HG03565 (cell line): ENCODE data around the gene CACNA1F.

Experiments used
- ATAC-seq: cut with Tn5 transposase; IDR thresholded peaks from one replicate; pipeline ENCODE4 v1.9.1; 2021; ENCODE audit warnings: mild to moderate bottlenecking, moderate library complexity; ENCODE audit not compliant: unreplicated experiment

Gene CACNA1F

DNA sequence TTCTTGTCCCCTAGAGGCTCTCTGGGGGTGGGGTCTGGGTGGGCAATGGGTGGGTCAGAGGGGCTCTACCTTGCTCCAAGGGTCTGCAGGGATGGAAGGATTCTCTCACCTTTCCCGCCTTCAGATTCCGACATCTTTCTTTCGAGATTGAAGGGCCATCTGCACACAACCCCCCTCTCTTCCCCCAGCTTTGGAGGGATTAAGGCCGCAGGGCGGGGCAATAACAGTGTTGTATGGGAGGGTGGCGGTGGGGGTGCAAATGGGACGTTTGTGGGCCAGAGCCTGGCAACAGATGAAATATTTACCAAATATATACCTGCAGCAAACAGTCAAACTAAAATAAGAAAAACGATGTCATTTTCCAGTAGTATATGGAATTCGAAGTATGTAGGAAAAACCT, at the start of gene CACNA1F:
CACNA1F (minus strand) TSS at position 165 of the 400 bp plus-strand sequence; CDS start at position 134, 31 bp downstream.
- no peak for ATAC-seq

DNA sequence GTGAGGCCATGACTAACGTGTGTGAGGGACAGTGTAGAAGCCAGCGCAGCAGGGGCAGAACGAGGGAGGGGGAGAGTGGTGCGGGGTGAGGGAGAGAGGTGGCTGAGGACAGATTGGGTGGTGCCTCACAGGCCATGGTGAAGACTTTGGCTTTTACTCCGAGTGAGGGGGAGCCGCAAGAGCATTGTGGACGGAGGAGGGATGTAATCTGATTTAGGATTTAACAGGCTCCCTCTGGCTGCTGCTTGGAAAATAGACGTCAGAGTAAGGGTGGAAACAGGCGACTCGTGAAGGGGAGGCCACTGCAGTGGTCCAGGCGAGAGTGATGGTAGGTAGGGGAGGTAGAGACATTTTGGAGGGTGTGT, 49.5 kb upstream of the CACNA1F start:
- no peak for ATAC-seq

DNA sequence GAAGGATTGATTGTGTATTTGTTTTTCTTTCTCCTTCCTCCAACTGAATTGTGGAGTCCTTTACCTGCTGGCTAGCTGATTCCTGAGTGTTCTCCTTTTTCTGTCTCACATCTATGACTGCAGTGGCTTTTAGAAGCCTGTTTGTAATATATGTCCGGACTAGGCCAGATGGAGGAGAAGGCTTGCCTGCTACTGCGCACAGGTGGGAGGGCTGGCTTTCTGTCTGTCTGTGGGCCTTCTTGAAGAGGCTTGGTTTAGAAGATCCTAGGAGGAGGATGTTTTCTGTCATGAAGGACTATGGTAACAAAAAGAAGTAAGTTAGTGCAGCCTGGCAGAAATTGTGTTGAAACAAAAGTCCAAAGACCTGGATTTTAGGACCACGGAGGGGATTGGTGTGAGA, 44.9 kb upstream of the CACNA1F start:
- no peak for ATAC-seq

DNA sequence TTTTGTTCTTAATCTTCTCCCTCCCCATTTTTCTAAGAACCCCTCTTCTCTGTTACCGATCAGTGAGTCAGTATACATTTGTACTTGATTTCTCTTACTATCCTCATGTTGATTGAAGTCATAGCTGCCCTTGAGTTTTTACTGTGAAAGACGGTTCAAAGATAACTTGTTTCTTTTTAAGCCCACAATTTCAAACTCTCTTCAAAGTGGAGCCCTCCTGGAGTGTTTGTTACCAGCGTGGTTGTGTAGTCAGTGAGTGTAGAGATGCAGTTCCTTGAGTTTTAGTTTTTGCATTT, 44.3 kb upstream of the CACNA1F start:
- ATAC-seq: no peak

DNA sequence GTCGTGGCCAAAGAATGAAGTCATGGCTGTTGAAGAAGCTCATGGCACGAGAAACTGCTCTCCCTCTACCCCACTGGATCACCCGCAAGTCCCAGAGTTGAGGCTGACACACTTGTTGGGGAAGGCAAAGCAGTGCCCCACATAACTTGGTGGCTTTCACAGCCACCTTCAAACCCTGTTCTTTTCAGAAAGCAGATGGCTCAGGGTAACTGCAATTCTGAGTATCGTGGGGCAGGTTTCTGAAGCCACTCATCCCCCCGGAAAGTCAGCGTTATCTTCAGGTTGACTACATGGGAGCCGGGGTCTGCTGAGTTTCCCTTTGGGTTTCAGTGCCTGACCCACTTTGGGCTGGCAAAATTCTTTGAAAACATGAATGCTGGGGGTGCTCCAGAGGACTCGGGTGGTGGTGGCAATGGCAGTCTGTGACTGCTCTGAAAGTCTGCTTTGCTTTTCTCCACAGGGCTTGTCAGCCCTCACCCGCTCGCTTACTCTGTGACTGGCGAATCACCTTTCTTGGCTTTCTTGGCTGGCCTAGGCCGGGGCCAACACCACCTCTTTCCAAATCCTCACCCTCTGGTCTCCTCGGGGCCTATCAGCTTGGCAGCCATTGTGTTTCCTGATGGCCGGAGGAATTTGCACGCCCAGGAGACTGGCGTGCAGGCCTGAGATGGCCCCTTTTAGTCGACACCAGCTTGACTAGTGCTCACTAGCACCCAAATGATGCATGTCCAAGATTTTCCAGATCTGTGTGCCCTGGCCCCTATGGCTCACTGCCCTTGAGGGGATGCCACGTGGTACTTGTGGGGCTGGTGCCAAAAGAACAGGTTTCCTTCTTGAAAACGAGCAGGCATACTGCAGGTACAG, 43.8 kb upstream of the CACNA1F start:
- ATAC-seq: no peak

DNA sequence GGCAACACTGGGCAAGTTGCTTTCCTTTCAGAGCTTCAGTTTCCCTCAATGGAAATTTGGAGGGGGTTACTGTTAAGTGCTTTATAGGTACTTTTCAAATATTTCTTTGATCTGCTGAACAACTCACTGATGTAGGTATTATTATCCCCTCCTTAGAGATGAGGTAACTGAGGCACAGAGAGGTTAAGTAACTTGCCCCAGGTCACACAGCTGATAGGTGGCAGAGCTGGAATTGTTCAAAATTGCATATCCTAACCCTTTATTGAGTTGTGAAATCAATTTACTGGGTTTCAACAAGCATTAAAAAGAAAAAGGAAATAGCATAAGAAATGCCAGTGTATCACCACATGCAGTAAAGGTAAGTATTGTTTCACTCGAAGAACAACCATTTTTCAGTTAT, 43.1 kb upstream of the CACNA1F start:
- no peak for ATAC-seq

DNA sequence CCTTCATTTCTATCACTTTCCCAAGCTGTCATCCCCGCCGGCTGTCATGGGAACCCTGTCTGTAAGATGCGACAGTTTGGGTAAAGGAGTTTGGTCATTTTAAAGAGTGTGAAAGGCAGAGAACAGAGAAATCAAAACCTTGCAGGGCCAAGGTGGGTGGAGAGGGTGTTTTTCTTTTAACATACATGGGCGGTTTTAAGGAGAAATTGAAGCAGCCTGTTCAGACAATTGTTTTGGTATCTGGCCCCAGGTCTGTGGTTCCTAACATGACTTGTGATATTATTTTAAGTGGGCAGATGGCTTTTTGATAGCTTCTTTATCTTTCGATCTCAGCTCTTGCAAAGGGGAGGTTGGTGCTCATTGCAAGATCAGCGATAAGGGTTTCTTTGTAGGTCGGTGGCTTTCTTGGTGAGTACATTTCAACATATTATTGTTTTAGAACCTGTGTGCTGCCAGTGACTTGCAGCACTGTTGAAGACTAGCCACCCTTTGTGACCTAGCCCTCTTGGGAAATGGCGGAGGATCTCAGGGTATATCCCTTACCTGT, 40.1 kb upstream of the CACNA1F start:
- ATAC-seq: no peak

DNA sequence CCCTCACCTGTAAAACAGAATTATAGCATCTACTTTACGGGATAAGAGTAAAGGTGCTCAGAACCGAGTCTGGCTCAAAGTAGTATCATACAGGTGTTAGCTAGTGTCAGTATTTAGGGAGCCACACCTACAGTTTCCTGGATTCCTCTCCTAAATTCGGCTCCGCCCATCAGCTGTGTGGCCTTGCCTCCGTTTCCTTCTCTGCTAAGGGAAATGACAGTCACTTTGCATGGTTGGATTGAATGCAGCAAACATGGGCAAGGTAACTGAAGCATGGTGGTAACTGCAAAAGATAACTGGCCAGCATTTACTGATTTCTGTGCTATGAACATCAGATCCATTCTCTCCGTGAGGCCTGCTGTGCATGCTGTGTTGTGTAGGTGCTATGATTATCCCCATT, 39.3 kb upstream of the CACNA1F start:
- no peak for ATAC-seq

DNA sequence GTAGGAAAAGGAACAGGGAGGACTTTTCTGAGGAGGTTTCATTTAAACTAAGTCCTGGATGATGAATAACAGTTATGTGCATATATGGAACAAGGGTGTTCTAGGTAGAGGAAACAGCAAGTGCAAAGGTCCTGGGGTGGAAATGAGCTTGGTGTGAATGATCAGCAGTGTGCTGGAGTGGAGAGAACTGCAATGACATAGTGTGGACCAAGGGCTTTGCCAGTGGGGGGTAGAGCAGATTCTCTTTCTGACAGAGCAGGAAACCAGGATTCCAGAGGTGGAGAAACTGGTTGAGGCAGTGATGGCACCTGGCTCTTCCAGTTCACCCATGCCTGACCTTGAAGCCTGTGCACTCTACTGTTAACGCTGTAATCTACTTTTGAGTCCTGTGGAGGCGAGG, 38.2 kb upstream of the CACNA1F start:
- no peak for ATAC-seq

DNA sequence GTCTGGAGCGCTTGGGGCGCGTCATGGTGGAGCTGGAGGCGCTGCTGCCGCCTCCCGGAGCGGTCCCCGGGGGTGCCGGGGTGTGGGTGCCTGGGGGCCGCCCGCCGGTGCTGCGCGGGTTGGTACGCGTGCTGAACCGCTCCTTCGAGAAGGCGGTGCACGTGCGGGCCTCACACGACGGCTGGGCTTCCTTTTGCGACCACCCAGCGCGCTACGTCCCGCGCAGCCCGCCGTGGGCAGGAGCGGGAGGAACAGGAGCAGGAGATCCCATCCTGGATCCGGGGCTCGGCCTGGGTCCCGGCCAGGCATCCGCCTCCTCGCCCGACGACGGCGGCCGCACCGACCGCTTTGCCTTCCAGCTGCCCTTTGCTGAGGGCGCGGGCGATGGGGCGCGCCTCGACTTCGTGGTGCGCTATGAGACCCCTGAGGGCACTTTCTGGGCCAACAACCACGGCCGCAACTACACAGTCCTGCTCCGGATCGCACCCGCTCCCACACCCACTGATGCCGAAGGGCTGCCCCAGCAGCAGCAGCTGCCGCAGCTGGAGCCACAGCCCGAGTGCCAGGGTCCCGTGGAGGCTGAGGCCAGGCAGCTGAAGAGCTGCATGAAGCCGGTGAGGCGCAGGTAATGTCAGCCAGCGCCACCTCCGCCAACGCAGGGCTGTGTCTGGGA, 37.2 kb upstream of the CACNA1F start:
- ATAC-seq: no peak

DNA sequence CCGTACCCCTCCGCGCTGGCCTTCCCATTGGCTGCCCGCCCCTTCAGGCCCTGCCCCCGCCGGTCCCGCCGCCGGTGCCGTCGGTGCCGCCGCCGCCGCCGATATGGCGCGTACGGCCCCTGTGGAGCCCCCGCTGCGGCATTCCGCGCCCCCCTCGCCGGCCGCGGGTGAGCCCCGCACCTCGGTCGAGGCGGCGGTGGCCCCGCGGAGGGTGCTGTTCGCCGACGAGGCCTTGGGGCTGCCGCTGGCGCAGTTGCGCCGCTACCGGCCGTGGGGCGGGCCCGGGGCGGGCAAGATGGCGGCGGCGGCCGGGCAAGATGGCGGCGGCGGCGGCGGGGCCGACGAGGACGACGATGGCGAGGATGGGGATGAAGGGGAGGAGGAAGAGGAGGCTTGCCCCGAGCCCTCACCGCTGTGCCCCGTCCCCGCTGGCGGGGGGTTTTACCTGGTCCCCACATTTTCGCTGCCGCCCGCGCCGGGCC, 36.7 kb upstream of the CACNA1F start, which contains the start of gene PPP1R3F:
PPP1R3F (plus strand) TSS at position 27 of the 482 bp plus-strand sequence; CDS start at position 104, 77 bp downstream.
- peak; percentile 8 for ATAC-seq

DNA sequence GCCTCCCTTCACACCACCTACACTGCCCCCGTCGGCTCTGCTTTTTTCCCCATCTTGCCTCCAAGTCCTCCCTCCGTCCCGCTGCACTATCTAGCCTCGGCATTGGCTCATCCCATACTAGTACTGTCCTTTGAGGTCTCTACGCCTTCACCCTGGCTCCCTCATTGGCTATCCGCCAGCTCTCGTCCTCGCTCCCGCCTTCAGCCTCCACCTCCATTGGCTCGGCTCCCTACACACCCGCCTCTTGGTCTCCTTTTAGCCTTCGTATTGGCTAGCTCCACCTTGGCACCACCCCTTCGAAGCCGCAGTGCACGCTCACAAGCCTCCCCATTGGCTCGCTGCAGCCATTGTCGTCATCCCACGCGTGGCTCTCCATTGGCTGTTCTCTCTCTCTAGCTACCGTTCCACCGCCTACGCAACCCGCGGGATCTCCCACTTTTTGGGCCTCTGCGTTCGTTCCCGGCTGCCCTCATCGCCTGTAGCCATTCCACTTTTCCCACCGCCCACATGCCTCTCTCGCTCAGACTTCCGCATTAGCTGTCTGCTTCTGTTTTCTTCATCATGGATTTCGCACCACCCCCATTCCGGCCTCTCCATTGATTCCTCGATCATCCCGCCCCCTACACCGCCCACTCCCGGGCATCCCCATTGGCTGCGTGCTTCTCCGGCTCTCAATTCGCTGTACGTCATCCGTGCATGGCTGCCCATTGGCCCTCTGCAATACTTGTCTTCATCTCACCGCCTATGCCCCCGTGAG, 36.0 kb upstream of the CACNA1F start:
- ATAC-seq: peak; percentile 74

DNA sequence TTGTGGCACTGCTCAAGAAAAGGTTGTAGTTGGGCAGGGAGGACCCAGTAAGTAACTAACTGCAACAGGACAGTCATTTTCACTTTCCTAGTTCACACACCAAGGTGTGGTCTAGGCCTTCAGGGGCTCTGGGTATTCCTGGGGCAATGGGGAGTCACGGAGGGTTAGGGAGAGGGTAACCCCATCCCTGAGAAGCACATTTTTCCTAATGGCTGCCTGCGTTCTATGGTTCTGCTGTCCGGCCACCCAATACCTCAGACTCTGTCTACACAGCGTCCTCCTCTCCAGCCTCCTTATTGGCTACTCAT, 35.5 kb upstream of the CACNA1F start:
- no peak for ATAC-seq

DNA sequence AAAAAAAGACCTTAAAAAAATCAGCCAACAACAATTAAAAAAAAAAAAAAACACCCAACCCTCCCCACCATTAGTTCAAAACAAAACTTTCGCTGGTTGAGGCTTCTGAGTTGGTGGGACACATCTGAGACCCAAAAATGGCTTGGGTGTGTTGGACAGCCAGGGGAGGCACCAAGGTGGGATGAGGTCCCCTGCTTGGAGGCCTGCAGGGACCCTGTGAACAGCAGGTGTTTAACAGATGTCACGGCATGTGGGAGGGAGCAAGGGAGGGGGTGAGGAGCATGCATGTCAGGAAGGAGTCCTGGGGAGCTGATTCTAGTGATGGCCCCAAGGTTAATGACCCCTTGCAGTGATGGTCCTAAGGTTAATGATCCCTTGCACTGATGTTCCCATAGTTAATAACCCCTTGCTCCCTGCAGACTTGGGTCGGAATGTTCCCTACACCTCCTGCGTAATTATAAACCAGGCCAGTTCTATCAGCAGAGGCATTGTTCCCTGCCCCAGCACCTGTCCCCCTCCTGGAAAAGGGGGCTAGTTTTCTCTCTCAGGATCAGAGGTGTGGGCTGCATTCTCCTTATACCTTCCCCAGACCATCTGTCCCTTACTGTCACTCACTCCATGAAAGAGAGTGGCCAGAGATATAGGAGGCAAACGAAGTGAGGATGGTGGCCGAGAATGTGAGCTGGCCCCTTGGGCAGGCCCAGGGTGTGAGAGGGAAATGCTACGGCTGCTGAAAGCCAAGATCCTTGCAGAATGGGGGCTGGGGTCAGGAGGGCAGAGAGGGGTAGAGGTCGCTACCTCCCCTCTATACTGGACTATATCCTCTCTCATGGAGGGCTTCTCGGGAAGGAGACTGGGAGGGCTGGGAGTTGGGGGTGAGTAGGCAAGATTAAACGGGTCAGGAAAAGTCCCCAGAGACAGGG, 33.6 kb upstream of the CACNA1F start:
- no peak for ATAC-seq

DNA sequence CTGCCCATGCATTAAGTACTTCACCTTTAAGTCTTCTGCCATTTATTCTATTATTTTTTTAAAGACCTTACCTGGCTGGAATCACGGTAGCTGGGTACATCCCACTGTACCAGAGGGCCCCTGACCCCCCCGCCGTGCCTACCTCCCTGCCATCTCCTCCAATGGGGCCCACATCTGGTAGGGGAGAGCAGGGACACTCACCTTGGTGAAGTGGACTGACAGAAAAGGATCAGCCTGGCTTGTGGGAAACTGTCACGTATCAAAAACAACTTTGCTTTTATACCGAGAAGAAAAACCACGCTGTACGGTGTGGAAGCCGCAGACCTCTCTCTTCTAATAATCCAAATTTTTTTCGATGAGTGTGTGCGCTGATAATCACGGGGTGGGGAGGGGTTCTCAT, 31.3 kb upstream of the CACNA1F start, which contains the start of gene FOXP3:
FOXP3 (minus strand) TSS at position 251 of the 400 bp plus-strand sequence. CDS start 6,205 bp downstream, outside the sequence.
- ATAC-seq: no peak

DNA sequence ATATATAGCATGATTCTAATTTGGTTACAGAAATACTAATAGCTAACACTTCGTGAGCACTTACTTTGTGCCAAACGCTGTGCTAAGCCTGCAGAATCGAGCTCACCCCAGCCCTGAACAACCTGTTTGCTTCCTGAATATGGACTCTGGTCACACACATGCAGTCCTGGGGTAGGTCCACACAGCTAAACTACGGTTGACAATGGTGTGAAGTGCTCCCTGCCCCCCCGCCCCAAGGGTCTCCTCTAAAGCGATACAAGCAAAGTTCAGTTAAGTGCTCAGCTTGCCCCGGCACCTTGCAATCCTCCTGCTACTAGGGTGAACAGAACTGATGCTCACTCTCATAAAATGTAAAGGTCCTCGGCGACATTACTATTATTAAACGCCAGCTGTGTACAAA, 30.5 kb upstream of the CACNA1F start:
- no peak for ATAC-seq

DNA sequence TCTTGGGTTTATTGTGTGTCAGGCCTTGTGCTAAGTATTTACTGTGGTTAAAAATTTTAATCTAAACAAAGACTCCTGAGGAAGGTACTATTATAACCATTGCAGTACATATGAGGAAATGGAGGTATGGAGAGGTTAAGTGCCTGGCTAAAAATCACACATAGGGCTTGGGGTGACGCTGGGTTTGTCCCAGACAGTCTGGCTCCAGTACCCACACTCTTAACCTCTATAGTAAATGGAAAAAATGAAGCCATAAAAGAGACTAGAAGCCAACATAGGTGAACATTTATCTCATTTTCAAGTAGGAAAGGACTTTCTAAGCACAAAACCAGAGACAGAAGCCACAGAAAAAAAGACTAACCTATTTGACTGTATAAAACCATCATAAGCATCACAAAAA, 29.5 kb upstream of the CACNA1F start:
- no peak for ATAC-seq

DNA sequence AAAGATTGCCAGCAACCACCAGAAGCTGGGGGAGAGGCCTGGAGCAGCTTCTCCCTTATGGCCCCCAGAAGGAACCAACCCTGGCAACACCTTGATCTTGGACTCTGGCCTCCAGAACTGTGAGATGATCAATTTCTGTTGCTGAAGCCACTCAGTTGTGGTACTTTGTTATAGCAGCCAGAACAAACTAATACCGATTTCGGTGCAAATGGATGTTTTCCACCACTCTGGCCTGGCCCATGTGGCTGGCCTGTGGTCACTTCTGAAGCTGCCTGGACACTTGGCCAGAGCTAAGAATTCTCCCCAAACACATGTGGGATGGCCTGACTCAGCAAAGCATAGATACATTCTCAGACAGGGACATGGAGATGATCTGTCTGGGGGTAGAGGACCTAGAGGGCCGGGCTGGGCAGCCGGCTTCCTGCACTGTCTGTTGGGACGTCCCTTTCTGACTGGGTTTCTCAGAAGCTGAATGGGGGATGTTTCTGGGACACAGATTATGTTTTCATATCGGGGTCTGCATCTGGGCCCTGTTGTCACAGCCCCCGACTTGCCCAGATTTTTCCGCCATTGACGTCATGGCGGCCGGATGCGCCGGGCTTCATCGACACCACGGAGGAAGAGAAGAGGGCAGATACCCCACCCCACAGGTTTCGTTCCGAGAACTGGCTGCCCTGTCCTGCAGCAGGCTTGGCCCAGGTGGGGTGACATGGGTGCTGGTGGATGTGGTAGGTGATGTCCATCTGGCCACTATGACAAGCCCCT, 27.3 kb upstream of the CACNA1F start:
- no peak for ATAC-seq

DNA sequence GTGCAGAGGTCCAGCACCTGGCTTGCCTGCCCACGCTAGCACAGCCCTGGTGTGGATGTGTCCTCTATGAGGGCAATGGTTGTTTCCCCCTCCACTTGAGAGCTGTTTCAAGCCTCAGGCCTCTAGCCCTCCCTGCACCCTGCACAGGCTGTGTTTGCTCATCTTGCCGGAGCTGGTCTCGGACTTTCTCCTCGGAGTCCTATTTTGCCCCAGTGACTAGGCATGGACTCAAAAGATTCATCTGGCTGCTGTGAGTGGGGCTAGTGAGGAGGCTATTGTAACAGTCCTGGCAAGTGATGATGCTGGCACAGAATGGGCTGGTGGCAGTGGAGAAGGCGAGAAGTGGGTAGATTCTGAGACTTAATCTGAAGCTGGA, 25.6 kb upstream of the CACNA1F start:
- ATAC-seq: no peak
